HCT116 (cell line): Measurements from ENCODE around the gene GOLGA6A. TPM values are rescaled to one million over a fixed set of nuclear protein-coding genes. Genes with fewer than 3 reads are reported as not detected.
"Not testable (repeated sequence)": the region's sequence is repeated elsewhere in the genome, so short reads cannot be mapped to it uniquely, and the experiment has no call there.

Experiments
- ATAC-seq: fragments of 200-7000 bp; cut with Tn5 transposase; 2 replicates; pipeline ENCODE4 v1.9.1; 2020; ENCODE audit warnings: mild to moderate bottlenecking, moderate library complexity
- BruUV-seq: library from RNA; stranded (reverse); fragments of 400-500 nt; replicated peaks from 2 replicates; lab custom pipeline; 2021; lab: Mats Ljungman, UMichigan
- CTCF ChIA-PET: fragments of 300-600 bp; sonication (Branson Sonifier 250); formaldehyde crosslinking; loops from one replicate; lab custom pipeline; 2021; ENCODE audit warnings: antibody characterized with exemption; lab: Charles Lee
- POLR2A ChIA-PET: fragments of 300-600, 350-600 bp; sonication (Branson Sonifier 250); formaldehyde crosslinking; loops from one replicate; lab custom pipeline; 2021; ENCODE audit warnings: antibody characterized with exemption; lab: Charles Lee
- RAD21 ChIA-PET, 2 experiments: fragments of 300-600 bp; sonication (Branson Sonifier 250); formaldehyde crosslinking; loops; one replicate each; lab custom pipeline; 2023; ENCODE audit warnings: low total read pairs in 2 of 2; ENCODE audit not compliant: uncharacterized antibody in 2 of 2, unreplicated experiment in 2 of 2, low non-redundant PET in 1 of 2; lab: Charles Lee
- DNase-seq: peaks from one replicate; pipeline ENCODE4 v3.0.0-alpha.2; 2010; ENCODE audit warnings: low read depth, low spot score
- H2AFZ ChIP-seq: fragments of 200-600 bp; shearing (Covaris generic), sonication (generic); 2 replicates; pipeline ENCODE4 v1.6.1; 2017; ENCODE audit warnings: low read depth, mixed run types, mixed read lengths, antibody characterized with exemption, low read length; ENCODE audit not compliant: poor library complexity, severe bottlenecking
- H3K27ac ChIP-seq: 2 replicates; pipeline ENCODE4 v1.5.1; 2012; ENCODE audit warnings: low read depth, low read length
- H3K27me3 ChIP-seq: fragments of 200-600 bp; sonication (generic); 2 replicates; pipeline ENCODE4 v1.6.1; 2016; ENCODE audit warnings: mixed run types, low read length, mixed read lengths; ENCODE audit not compliant: insufficient read depth
- H3K36me3 ChIP-seq, 2 experiments: fragments of 200-500 bp in 1 of 2; fragments of 200-600 bp in 1 of 2; sonication (Bioruptor generic) in 1 of 2; sonication (generic) in 1 of 2; 2 replicates each; pipeline versions ENCODE4 v1.5.1 to v1.6.1; 2014 to 2016; ENCODE audit warnings: low read length in 2 of 2, inconsistent platforms in 1 of 2, mixed read lengths in 1 of 2, mixed run types in 1 of 2; ENCODE audit not compliant: insufficient read depth in 2 of 2, control insufficient read depth in 1 of 2
- H3K4me1 ChIP-seq, 2 experiments: fragments of 200-600 bp in 1 of 2; sonication (generic) in 1 of 2; 2 replicates each; pipeline versions ENCODE4 v1.5.1 to v1.6.1; 2012 to 2017; ENCODE audit warnings: low read length in 2 of 2, inconsistent platforms in 1 of 2, mild to moderate bottlenecking in 1 of 2, mixed read lengths in 1 of 2, mixed run types in 1 of 2, moderate library complexity in 1 of 2; ENCODE audit not compliant: insufficient read depth in 2 of 2, control insufficient read depth in 1 of 2
- H3K4me2 ChIP-seq: fragments of 200-600 bp; sonication (generic); 2 replicates; pipeline ENCODE4 v1.6.1; 2017; ENCODE audit warnings: mixed run types, low read length, mixed read lengths
- H3K4me3 ChIP-seq, 2 experiments: fragments of 200-600 bp in 1 of 2; sonication (generic) in 1 of 2; replicated peaks in 1 of 2; 2 replicates each; pipeline ENCODE4 v1.5.1; 2011 to 2016; ENCODE audit warnings: low read length in 2 of 2, control low read depth in 1 of 2, low read depth in 1 of 2, mild to moderate bottlenecking in 1 of 2, mixed read lengths in 1 of 2, mixed run types in 1 of 2
- H3K79me2 ChIP-seq: fragments of 200-600 bp; sonication (generic); 2 replicates; pipeline ENCODE4 v1.6.1; 2017; ENCODE audit warnings: mild to moderate bottlenecking, mixed run types, low read length, moderate library complexity, mixed read lengths; ENCODE audit not compliant: insufficient read depth
- H3K9ac ChIP-seq: fragments of 200-600 bp; sonication (generic); 2 replicates; pipeline ENCODE4 v1.6.1; 2016; ENCODE audit warnings: low read length, mixed read lengths
- H3K9me2 ChIP-seq: fragments of 200-600 bp; sonication (generic), shearing (Covaris generic); 2 replicates; pipeline ENCODE4 v1.6.1; 2017; ENCODE audit warnings: mixed run types, mild to moderate bottlenecking, moderate library complexity; ENCODE audit not compliant: insufficient read depth
- H3K9me3 ChIP-seq, 2 experiments: fragments of 200-500 bp in 1 of 2; fragments of 200-600 bp in 1 of 2; sonication (Bioruptor generic) in 1 of 2; sonication (generic) in 1 of 2; 2 replicates each; pipeline ENCODE4 v1.6.1; 2014 to 2017; ENCODE audit warnings: low read length in 2 of 2, mixed read lengths in 2 of 2, inconsistent platforms in 1 of 2, low read depth in 1 of 2, mild to moderate bottlenecking in 1 of 2, mixed run types in 1 of 2, moderate library complexity in 1 of 2; ENCODE audit not compliant: control insufficient read depth in 1 of 2, insufficient read depth in 1 of 2
- H4K20me1 ChIP-seq: fragments of 200-600 bp; sonication (generic), shearing (Covaris generic); 2 replicates; pipeline ENCODE4 v1.6.1; 2017; ENCODE audit warnings: mixed run types, mild to moderate bottlenecking, moderate library complexity; ENCODE audit not compliant: insufficient read depth
- CTCF ChIP-seq, 3 experiments: fragments of 200-600 bp in 1 of 3; sonication (generic) in 1 of 3; IDR thresholded peaks in 2 of 3; conservative IDR thresholded peaks in 1 of 3; 2 replicates each; pipeline ENCODE4 v1.5.1; 2012 to 2017; ENCODE audit warnings: low read depth in 2 of 3, low read length in 2 of 3, antibody characterized with exemption in 1 of 3, borderline replicate concordance in 1 of 3, control low read depth in 1 of 3, mild to moderate bottlenecking in 1 of 3, mixed read lengths in 1 of 3, mixed run types in 1 of 3, moderate library complexity in 1 of 3; ENCODE audit not compliant: insufficient read depth in 1 of 3
- ELF1 ChIP-seq: IDR thresholded peaks from 2 replicates; pipeline ENCODE4 v1.6.1; 2012; ENCODE audit warnings: low read depth, borderline replicate concordance
- EZH2 ChIP-seq: fragments of 200-600 bp; sonication (generic); IDR thresholded peaks from 2 replicates; pipeline ENCODE4 v1.6.1; 2017; ENCODE audit warnings: antibody characterized with exemption, mixed run types
- EZH2phosphoT487 ChIP-seq: fragments of 200-600 bp; IDR thresholded peaks from 2 replicates; pipeline ENCODE4 v1.6.1; 2018; ENCODE audit warnings: antibody characterized with exemption, borderline replicate concordance
- FOSL1 ChIP-seq: IDR thresholded peaks from 2 replicates; pipeline ENCODE4 v1.6.1; 2012; ENCODE audit warnings: low read depth
- RAD21 ChIP-seq: IDR thresholded peaks from 2 replicates; pipeline ENCODE4 v1.6.1; 2012; ENCODE audit warnings: low read depth, mild to moderate bottlenecking
- SP1 ChIP-seq: IDR thresholded peaks from 2 replicates; pipeline ENCODE4 v1.6.1; 2012; ENCODE audit warnings: low read depth
- TCF7L2 ChIP-seq: IDR thresholded peaks from 2 replicates; pipeline ENCODE4 v1.7.0; 2011; ENCODE audit warnings: borderline replicate concordance, inconsistent platforms; ENCODE audit not compliant: insufficient read depth, insufficient read length; ENCODE audit errors: extremely low read depth
- intact Hi-C: fragments of 100-400 bp; cut with micrococcal nuclease; formaldehyde crosslinking; loops from 2 replicates; pipeline ENCODE4 v1.10.0; 2022
- total RNA-seq: library from RNA; stranded (reverse); gene quantifications from one replicate; pipeline ENCODE4 v1.2.1, GENCODE V29; 2021; ENCODE audit not compliant: unreplicated experiment

The GOLGA6A gene
- total RNA-seq, 1 experiment from 2014 or later, result 0.39 TPM

GRCh38 chr15:74052271-74053260 lies 29.8 kb downstream of the GOLGA6A start:
- H3K9me2 ChIP-seq, H2AFZ ChIP-seq, ATAC-seq, BruUV-seq, H3K9me3 ChIP-seq, H3K79me2 ChIP-seq, H3K27ac ChIP-seq, H3K4me3 ChIP-seq, H3K27me3 ChIP-seq, H3K36me3 ChIP-seq, H4K20me1 ChIP-seq, DNase-seq, H3K4me2 ChIP-seq, H3K9ac ChIP-seq: not testable (repeated sequence)
- ChIA-PET POLR2A (interaction anchor here (0.9 to 1.2 kb wide), 2 partner anchors 9 to 78 kb away, joined by 3 read pairs; no protein-coding TSS in a partner anchor), RAD21 (interaction anchor here in 1 of 2 experiments (1.0 to 1.8 kb wide), 3 partner anchors 80 to 271 kb away, joined by 3 to 6 read pairs (median 4); no protein-coding TSS in a partner anchor), CTCF (interaction anchor here (1.3 to 5.3 kb wide), 8 partner anchors 9 to 323 kb away, joined by 5 to 90 read pairs (median 8); partner anchors contain the start of gene PML)
- peak; percentile 34; the same call in 1 of the 2 replicates for TF ChIP-seq SP1
- H3K4me1 ChIP-seq, result peaks cover 10 to 26% of the 10 kb centered on the region in 2 experiments
- intact Hi-C loops, result loop anchor here (5.0 kb wide), 1 partner anchor 250 kb away; no protein-coding TSS in a partner anchor

DNA sequence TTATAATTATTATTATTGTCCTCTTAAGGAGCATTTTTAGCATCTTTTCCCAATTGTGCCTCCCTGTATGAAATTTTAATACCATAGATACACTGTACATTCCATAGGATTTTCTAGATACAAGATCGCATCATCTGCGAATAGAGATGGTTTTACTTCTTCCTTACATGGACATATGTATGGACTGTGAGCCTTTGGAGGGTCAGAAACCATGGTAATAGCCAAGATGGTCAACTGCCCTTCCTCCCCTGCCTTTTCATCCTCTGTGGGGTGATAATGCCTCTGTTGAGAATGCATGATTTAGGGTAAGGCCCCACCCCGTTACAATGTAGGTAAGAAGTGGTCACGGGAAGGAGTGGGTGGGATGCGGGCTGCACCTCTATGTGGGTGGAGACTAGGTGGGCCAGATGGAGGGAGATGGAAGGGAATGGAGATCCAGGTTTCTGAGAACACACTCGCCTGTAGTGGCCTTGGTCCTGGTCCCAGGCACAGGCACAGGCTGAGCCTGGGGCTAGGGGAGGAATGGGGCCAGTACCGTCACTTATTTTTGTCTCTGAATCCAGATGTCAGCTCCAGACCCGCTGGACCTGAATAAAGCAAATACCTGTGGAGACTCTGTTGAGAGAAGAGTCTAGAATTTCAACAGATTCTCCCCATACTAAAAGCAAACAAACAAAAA lies 31.7 kb downstream of the GOLGA6A start:
- H3K4me2 ChIP-seq, result no peak overlapping the region
- ATAC-seq (no peak), DNase-seq (no peak)
- H3K36me3 ChIP-seq, result no peaks in the 10 kb centered on the region
- no peaks in the 10 kb centered on the region for H3K79me2 ChIP-seq
- POLR2A ChIA-PET, result no interaction called here
- no peaks in the 10 kb centered on the region for H4K20me1 ChIP-seq
- no TSS peak for BruUV-seq
- H3K4me1 ChIP-seq, result peaks cover 10 to 22% of the 10 kb centered on the region in 2 experiments
- no peak overlapping the region for H3K27ac ChIP-seq
- H3K4me3 ChIP-seq, result no peak overlapping the region
- RAD21 ChIA-PET, result no interaction called here
- no peak overlapping the region for H3K9ac ChIP-seq
- no peak for TF ChIP-seq CTCF (IDR thresholded peaks at IDR 0.05 in 2 of 3, conservative IDR thresholded peaks at IDR 0.05 in 1 of 3; ENCODE audit: borderline replicate concordance in 1 of 3, insufficient read depth in 1 of 3, low read depth in 2 of 3, low read length in 2 of 3)
- TF ChIP-seq EZH2phosphoT487, result no peak
- no peak for TF ChIP-seq ELF1
- TF ChIP-seq EZH2, result no peak
- TF ChIP-seq FOSL1, result no peak
- TF ChIP-seq TCF7L2, result no peak
- no peak for TF ChIP-seq RAD21
- H3K9me2 ChIP-seq, result no peaks in the 10 kb centered on the region
- no peaks in the 10 kb centered on the region for H3K27me3 ChIP-seq
- intact Hi-C loops, result loop anchor here (5.0 kb wide), 1 partner anchor 252 kb away; no protein-coding TSS in a partner anchor
- no peaks in the 10 kb centered on the region for H3K9me3 ChIP-seq
- CTCF ChIA-PET, result interaction anchor here (1.8 to 2.4 kb wide), 2 partner anchors 14 to 257 kb away, joined by 5 to 6 read pairs; no protein-coding TSS in a partner anchor
- H2AFZ ChIP-seq, result no peak overlapping the region
